ENCODE data around the gene TPRG1.

GRCh38 chr3:189342811-189343210, 171.0 kb downstream of the TPRG1 start:
- TF ChIP-seq CTCF (conservative IDR thresholded peaks at IDR 0.05) (no peak), ZFX (IDR thresholded peaks at IDR 0.05) (no peak)
